Vagina (tissue), 2 donors: ENCODE results near the gene PDZD7.
"Not testable (repeated sequence)": the region's sequence is repeated elsewhere in the genome, so short reads cannot be mapped to it uniquely, and the experiment has no call there.

Source experiments
- POLR2AphosphoS5 ChIP-seq, 2 donors: sonication (generic); formaldehyde crosslinking; IDR thresholded peaks; one replicate each; pipeline ENCODE4 v1.9.0; 2017; ENCODE audit warnings: antibody characterized with exemption in 2 of 2, mild to moderate bottlenecking in 2 of 2, low read depth in 1 of 2; ENCODE audit not compliant: insufficient read depth in 1 of 2
- TF ChIP-seq, protein P1 (sequence below), 3 experiments: fragments of 450-650 bp in 2 of 3; fragments of 200-600 bp in 1 of 3; sonication (generic) in 1 of 3; IDR thresholded peaks; one replicate each; pipeline ENCODE4 v1.5.1; 2017 to 2019; ENCODE audit warnings: antibody characterized with exemption in 3 of 3, mild to moderate bottlenecking in 2 of 3, moderate library complexity in 2 of 3

DNA sequence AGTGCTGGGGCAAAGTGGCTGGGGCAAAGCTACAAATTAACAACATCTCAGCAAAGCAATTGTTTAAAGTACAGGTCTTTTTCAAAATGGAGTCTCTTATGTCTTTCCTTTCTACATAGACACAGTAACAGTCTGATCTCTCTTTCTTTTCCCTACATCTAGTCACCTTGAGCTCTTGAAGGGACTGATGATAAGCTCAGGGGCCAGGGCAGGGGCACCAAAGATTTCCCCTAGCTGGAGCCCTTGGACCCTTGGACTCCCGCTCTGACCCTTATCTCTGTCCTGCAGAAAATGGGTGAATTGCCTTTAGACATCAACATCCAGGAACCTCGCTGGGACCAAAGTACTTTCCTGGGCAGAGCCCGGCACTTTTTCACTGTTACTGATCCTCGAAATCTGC, 3.5 kb upstream of the PDZD7 start:
- not testable (repeated sequence) for TF ChIP-seq POLR2AphosphoS5 (IDR thresholded peaks at IDR 0.05; ENCODE audit: insufficient read depth in 1 of 2, low read depth in 1 of 2)
- TF ChIP-seq, protein P1, sequence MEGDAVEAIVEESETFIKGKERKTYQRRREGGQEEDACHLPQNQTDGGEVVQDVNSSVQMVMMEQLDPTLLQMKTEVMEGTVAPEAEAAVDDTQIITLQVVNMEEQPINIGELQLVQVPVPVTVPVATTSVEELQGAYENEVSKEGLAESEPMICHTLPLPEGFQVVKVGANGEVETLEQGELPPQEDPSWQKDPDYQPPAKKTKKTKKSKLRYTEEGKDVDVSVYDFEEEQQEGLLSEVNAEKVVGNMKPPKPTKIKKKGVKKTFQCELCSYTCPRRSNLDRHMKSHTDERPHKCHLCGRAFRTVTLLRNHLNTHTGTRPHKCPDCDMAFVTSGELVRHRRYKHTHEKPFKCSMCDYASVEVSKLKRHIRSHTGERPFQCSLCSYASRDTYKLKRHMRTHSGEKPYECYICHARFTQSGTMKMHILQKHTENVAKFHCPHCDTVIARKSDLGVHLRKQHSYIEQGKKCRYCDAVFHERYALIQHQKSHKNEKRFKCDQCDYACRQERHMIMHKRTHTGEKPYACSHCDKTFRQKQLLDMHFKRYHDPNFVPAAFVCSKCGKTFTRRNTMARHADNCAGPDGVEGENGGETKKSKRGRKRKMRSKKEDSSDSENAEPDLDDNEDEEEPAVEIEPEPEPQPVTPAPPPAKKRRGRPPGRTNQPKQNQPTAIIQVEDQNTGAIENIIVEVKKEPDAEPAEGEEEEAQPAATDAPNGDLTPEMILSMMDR (IDR thresholded peaks at IDR 0.05) = not testable (repeated sequence)
